GM19328 (cell line): ENCODE results near the gene TAAR1.
A peak's percentile ranks its signal among the peaks of the same experiment; 100 is the strongest.
"Not testable (repeated sequence)": the region's sequence is repeated elsewhere in the genome, so short reads cannot be mapped to it uniquely, and the experiment has no call there.

Experiments used
- ATAC-seq: cut with Tn5 transposase; IDR thresholded peaks from one replicate; pipeline ENCODE4 v1.9.1; 2021; ENCODE audit warnings: mild to moderate bottlenecking, moderate library complexity; ENCODE audit not compliant: unreplicated experiment

The TAAR1 gene

GRCh38 chr6:132600900-132601299 lies 58.1 kb downstream of the TAAR1 start:
- ATAC-seq = not testable (repeated sequence)

- peak; percentile 90 for ATAC-seq
Observed at GRCh38 chr6:132598473-132598872, 60.5 kb downstream of the TAAR1 start.

- no peak for ATAC-seq
Observed at GRCh38 chr6:132596201-132596600, 62.8 kb downstream of the TAAR1 start.
